ENCODE measurements around the gene APEX1.

The APEX1 gene

GRCh38 chr14:20413744-20414082 is 41.3 kb upstream of the APEX1 start:
- Histone ChIP-seq H3K36me3 (ENCODE audit: low read depth) (no peaks in the 10 kb centered on the region), H3K27ac (ENCODE audit: poor library complexity, severe bottlenecking) (peak overlapping the region; percentile 74), H3K4me3 (ENCODE audit: severe bottlenecking) (peak overlapping the region; percentile 79), H3K4me1 (ENCODE audit: insufficient read depth, poor library complexity, severe bottlenecking) (peaks cover 3% of the 10 kb centered on the region), H3K9me3 (ENCODE audit: severe bottlenecking) (no peaks in the 10 kb centered on the region), H3K27me3 (ENCODE audit: insufficient read depth, poor library complexity, severe bottlenecking) (no peaks in the 10 kb centered on the region)
- peak; percentile 13; the same call in 2 of the 3 replicates for ATAC-seq (ENCODE audit: low read depth)
- no peak for TF ChIP-seq CTCF (IDR thresholded peaks at IDR 0.05; ENCODE audit: poor library complexity, severe bottlenecking)
- no peak for DNase-seq (ENCODE audit: low spot score)

GRCh38 chr14:20415782-20416206 is 39.2 kb upstream of the APEX1 start:
- Histone ChIP-seq H3K4me1 (ENCODE audit: insufficient read depth, poor library complexity, severe bottlenecking) (no peaks in the 10 kb centered on the region), H3K27ac (ENCODE audit: poor library complexity, severe bottlenecking) (no peak overlapping the region), H3K27me3 (ENCODE audit: insufficient read depth, poor library complexity, severe bottlenecking) (no peaks in the 10 kb centered on the region), H3K9me3 (ENCODE audit: severe bottlenecking) (no peaks in the 10 kb centered on the region), H3K36me3 (ENCODE audit: low read depth) (no peaks in the 10 kb centered on the region), H3K4me3 (ENCODE audit: severe bottlenecking) (no peak overlapping the region)
- peak; percentile 27; the same call in 2 of the 3 replicates for ATAC-seq (ENCODE audit: low read depth)
- no peak for DNase-seq (ENCODE audit: low spot score)
- TF ChIP-seq CTCF (IDR thresholded peaks at IDR 0.05; ENCODE audit: poor library complexity, severe bottlenecking), result peak; percentile 91

GRCh38 chr14:20416223-20416622 is 38.8 kb upstream of the APEX1 start:
- H3K4me1 ChIP-seq (ENCODE audit: insufficient read depth, poor library complexity, severe bottlenecking), result no peaks in the 10 kb centered on the region
- no peak overlapping the region for H3K27ac ChIP-seq (ENCODE audit: poor library complexity, severe bottlenecking)
- H3K27me3 ChIP-seq (ENCODE audit: insufficient read depth, poor library complexity, severe bottlenecking), result no peaks in the 10 kb centered on the region
- H3K4me3 ChIP-seq (ENCODE audit: severe bottlenecking), result no peak overlapping the region
- no peak for ATAC-seq (ENCODE audit: low read depth)
- H3K36me3 ChIP-seq (ENCODE audit: low read depth), result no peaks in the 10 kb centered on the region
- no peaks in the 10 kb centered on the region for H3K9me3 ChIP-seq (ENCODE audit: severe bottlenecking)
- peak; percentile 3 for TF ChIP-seq CTCF (IDR thresholded peaks at IDR 0.05; ENCODE audit: poor library complexity, severe bottlenecking)
- no peak for DNase-seq (ENCODE audit: low spot score)

- DNase-seq (ENCODE audit: low spot score) (peak; percentile 7), ATAC-seq (ENCODE audit: low read depth) (no peak)
- Histone ChIP-seq H3K4me3 (ENCODE audit: severe bottlenecking) (no peak overlapping the region), H3K36me3 (ENCODE audit: low read depth) (no peaks in the 10 kb centered on the region), H3K9me3 (ENCODE audit: severe bottlenecking) (no peaks in the 10 kb centered on the region), H3K27me3 (ENCODE audit: insufficient read depth, poor library complexity, severe bottlenecking) (no peaks in the 10 kb centered on the region), H3K27ac (ENCODE audit: poor library complexity, severe bottlenecking) (no peak overlapping the region), H3K4me1 (ENCODE audit: insufficient read depth, poor library complexity, severe bottlenecking) (no peaks in the 10 kb centered on the region)
- TF ChIP-seq CTCF (IDR thresholded peaks at IDR 0.05; ENCODE audit: poor library complexity, severe bottlenecking), result no peak
Observed at GRCh38 chr14:20417250-20418186, 37.5 kb upstream of the APEX1 start.

- H3K4me1 ChIP-seq (ENCODE audit: insufficient read depth, poor library complexity, severe bottlenecking), result no peaks in the 10 kb centered on the region
- H3K9me3 ChIP-seq (ENCODE audit: severe bottlenecking), result no peaks in the 10 kb centered on the region
- DNase-seq (ENCODE audit: low spot score) (peak; percentile 5), ATAC-seq (ENCODE audit: low read depth) (no peak)
- H3K36me3 ChIP-seq (ENCODE audit: low read depth), result no peaks in the 10 kb centered on the region
- H3K27ac ChIP-seq (ENCODE audit: poor library complexity, severe bottlenecking), result no peak overlapping the region
- no peaks in the 10 kb centered on the region for H3K27me3 ChIP-seq (ENCODE audit: insufficient read depth, poor library complexity, severe bottlenecking)
- TF ChIP-seq CTCF (IDR thresholded peaks at IDR 0.05; ENCODE audit: poor library complexity, severe bottlenecking), result no peak
- H3K4me3 ChIP-seq (ENCODE audit: severe bottlenecking), result no peak overlapping the region
Observed at GRCh38 chr14:20418501-20418909, 36.5 kb upstream of the APEX1 start.
